NOMO-1 (cell line): ENCODE results near the gene CDH19.
"Not testable (repeated sequence)": the region's sequence is repeated elsewhere in the genome, so short reads cannot be mapped to it uniquely, and the experiment has no call there.

ENCODE experiments used
- DNase-seq, 2 experiments: peaks; one replicate each; lab custom pipeline; 2025; ENCODE audit not compliant: unreplicated experiment in 2 of 2; lab: John Stamatoyannopoulos, UW

Gene CDH19

DNA sequence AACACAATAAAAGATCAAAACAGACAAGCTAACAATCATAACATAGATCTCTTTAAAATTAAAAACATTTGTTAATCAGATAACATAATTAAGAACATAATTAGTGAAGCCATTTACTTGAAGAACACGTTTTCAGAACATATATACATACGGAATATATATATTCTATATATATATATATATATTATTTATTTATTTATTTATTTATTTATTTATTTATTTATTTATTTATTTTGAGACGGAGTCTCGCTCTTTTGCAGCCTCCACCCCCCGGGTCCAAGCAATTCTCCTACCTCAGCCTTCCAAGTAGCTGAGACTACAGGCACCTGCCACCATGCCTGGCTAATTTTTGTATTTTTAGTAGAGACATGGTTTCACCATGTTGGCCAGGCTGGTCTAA lies 137.7 kb downstream of the CDH19 start:
- not testable (repeated sequence) for DNase-seq

DNA sequence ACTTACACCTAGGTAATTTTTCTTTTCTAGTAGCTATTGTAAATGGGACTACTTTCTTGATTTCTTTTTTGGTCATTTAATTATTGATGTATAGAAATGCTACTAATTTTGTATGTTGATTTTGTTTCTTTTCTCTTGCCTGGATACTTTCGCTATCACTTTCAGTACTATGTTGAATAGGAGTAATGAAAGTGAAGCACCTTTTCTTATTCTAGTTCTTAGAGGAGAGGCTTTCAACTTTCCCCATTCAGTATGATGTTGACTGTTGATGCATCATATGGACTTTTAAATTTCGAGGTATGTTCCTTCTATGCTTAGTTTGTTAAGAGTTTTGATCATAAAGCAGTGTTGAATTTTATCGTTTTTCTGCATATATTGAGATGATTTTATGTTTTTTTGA lies 142.5 kb downstream of the CDH19 start:
- no peak for DNase-seq

DNA sequence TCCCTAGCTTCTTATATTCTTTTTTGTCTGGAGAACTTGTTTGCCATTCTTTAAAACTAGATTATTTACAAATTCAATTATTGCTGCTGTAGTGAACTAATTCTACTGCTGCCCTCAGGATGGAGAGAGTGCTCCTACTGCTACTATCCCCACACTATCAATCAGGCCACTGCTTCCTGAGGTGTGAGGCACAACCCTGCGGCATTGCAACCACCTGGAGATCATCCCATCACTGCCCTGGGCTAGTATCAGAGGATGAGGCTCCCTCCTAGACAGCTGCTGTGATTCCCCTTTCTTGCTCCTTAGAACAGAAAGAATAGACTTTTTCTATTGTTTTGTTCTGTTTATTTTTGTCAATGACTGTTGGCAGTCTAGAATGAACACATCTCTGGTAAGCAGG lies 146.6 kb downstream of the CDH19 start:
- DNase-seq, result no peak
